Left ventricle myocardium superior (tissue), 1 donor: ENCODE data around the gene MMD. TPM values are rescaled to one million over a fixed set of nuclear protein-coding genes. Genes with fewer than 3 reads are reported as not detected.

Experiments used
- total RNA-seq: library from RNA; stranded (reverse); fragmentation: NEBNext Ultra II Directional; extraction: Animal tissue kit (Norgen Biotek cat#: 25700); gene quantifications from one replicate; pipeline ENCODE4 v1.2.1, GENCODE V29; 2021
- donor health status: DM: no; HTN: yes; CAD: no; lungs with severe emphysema.

MMD gene
- total RNA-seq, 1 donor from 2014 or later, result 17.0 TPM

Other genes with a start within 250 kb of the MMD start
- gene HLF, start 156.9 kb downstream of the MMD start, total RNA-seq, result 38.8 TPM
- gene SMIM36, start 89.6 kb upstream of the MMD start, total RNA-seq, result not detected